ENCODE data around the gene SUPT6H.

DNA sequence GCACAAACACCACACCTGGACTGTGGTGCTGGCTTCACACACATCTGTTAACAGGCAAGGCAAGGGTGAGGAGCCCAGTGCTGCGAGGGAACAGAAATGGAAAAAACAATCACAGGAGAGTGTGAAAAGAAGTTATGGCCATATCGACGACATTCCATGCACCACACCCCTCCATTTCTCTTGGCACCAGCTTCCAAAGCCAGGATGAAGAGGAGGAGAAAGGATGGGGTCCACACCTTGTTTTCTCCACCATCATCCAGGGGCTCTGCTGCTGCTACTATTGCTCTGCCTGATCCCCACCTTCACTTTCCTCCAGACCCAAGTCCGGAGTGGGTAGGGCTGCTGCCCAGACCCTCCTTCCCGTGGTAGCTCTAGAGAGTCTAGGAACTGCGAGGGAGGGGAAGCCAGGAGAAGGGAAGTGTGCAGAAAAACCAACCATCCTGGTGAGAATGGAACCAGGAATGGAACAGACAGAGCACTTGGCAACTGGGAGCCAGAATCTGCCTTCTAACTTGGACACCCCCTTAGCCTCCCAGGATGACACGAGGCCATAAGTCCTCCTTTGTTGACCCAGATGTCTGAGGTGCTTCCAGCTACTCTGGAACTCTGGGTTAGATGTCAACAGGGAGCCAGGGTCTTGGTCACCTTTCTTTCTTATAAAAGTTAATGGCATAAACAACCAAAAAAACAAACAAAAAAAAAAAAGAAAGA lies 50.9 kb downstream of the SUPT6H start:
- TF ChIP-seq, protein P1, sequence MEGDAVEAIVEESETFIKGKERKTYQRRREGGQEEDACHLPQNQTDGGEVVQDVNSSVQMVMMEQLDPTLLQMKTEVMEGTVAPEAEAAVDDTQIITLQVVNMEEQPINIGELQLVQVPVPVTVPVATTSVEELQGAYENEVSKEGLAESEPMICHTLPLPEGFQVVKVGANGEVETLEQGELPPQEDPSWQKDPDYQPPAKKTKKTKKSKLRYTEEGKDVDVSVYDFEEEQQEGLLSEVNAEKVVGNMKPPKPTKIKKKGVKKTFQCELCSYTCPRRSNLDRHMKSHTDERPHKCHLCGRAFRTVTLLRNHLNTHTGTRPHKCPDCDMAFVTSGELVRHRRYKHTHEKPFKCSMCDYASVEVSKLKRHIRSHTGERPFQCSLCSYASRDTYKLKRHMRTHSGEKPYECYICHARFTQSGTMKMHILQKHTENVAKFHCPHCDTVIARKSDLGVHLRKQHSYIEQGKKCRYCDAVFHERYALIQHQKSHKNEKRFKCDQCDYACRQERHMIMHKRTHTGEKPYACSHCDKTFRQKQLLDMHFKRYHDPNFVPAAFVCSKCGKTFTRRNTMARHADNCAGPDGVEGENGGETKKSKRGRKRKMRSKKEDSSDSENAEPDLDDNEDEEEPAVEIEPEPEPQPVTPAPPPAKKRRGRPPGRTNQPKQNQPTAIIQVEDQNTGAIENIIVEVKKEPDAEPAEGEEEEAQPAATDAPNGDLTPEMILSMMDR (IDR thresholded peaks at IDR 0.05) = no peak
- TF ChIP-seq EZH2 (IDR thresholded peaks at IDR 0.05) (no peak), EZH2phosphoT487 (IDR thresholded peaks at IDR 0.05) (no peak)

Measured in neural progenitor cell (in vitro differentiated cells).